Mesothelial cell of epicardium (in vitro differentiated cells): Measurements from ENCODE around the gene CNNM1. TPM values are rescaled to one million over a fixed set of nuclear protein-coding genes. Genes with fewer than 3 reads are reported as not detected.

Source experiments
- DNase-seq, 2 experiments: peaks; one replicate each; pipeline ENCODE4 v3.0.0; 2021; ENCODE audit warnings: low spot score in 2 of 2; ENCODE audit not compliant: unreplicated experiment in 2 of 2
- H3K27ac Mint-ChIP-seq: 2 replicates; pipeline ENCODE4 v1.8.0; 2021; ENCODE audit warnings: mixed read lengths
- H3K27me3 Mint-ChIP-seq: 2 replicates; pipeline ENCODE4 v1.8.0; 2021; ENCODE audit warnings: low read depth, mixed read lengths
- H3K36me3 Mint-ChIP-seq: 2 replicates; pipeline ENCODE4 v1.8.0; 2021; ENCODE audit warnings: mixed read lengths
- H3K4me1 Mint-ChIP-seq: 2 replicates; pipeline ENCODE4 v1.8.0; 2021; ENCODE audit warnings: mixed read lengths
- H3K4me3 Mint-ChIP-seq: 2 replicates; pipeline ENCODE4 v1.8.0; 2021; ENCODE audit warnings: mild to moderate bottlenecking, moderate library complexity, mixed read lengths
- H3K9me3 Mint-ChIP-seq: 2 replicates; pipeline ENCODE4 v1.8.0; 2021; ENCODE audit warnings: mixed read lengths
- total RNA-seq: library from RNA; stranded (reverse); gene quantifications from 3 replicates; pipeline ENCODE4 v1.2.1, GENCODE V29; 2021
- TF ChIP-seq, protein P1 (sequence below): fragments of 200-600 bp; sonication (generic); IDR thresholded peaks from one replicate; pipeline ENCODE4 v1.5.0; 2021; ENCODE audit warnings: antibody characterized with exemption; ENCODE audit not compliant: unreplicated experiment

CNNM1 gene
- total RNA-seq, 1 donor from 2014 or later, result 0.49 TPM

DNA sequence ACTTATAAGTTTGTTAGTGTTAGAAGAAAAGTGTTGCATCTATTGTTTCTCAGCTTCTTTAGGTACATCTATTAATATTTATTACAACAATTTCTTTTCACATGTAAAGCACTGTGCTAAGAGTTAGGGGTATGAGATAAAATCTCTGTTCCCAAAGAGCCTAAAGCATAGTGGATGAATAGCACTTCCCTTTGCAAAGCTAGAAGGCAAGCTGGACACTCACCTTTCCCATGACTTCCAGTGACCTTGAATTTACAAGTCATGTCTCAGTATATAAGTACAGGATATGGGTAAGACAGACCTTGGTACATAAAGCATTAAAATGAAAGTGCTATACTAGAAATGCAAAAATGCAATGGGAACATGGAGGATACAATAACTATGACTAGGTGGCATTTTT lies 8.7 kb downstream of the CNNM1 start:
- Mint-ChIP-seq H3K4me1 (peaks cover 9% of the 10 kb centered on the region), H3K4me3 (no peak overlapping the region), H3K9me3 (no peaks in the 10 kb centered on the region), H3K36me3 (no peaks in the 10 kb centered on the region), H3K27ac (no peak overlapping the region), H3K27me3 (peaks cover 56% of the 10 kb centered on the region)
- no peak for DNase-seq
- TF ChIP-seq, protein P1, sequence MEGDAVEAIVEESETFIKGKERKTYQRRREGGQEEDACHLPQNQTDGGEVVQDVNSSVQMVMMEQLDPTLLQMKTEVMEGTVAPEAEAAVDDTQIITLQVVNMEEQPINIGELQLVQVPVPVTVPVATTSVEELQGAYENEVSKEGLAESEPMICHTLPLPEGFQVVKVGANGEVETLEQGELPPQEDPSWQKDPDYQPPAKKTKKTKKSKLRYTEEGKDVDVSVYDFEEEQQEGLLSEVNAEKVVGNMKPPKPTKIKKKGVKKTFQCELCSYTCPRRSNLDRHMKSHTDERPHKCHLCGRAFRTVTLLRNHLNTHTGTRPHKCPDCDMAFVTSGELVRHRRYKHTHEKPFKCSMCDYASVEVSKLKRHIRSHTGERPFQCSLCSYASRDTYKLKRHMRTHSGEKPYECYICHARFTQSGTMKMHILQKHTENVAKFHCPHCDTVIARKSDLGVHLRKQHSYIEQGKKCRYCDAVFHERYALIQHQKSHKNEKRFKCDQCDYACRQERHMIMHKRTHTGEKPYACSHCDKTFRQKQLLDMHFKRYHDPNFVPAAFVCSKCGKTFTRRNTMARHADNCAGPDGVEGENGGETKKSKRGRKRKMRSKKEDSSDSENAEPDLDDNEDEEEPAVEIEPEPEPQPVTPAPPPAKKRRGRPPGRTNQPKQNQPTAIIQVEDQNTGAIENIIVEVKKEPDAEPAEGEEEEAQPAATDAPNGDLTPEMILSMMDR, result no peak

DNA sequence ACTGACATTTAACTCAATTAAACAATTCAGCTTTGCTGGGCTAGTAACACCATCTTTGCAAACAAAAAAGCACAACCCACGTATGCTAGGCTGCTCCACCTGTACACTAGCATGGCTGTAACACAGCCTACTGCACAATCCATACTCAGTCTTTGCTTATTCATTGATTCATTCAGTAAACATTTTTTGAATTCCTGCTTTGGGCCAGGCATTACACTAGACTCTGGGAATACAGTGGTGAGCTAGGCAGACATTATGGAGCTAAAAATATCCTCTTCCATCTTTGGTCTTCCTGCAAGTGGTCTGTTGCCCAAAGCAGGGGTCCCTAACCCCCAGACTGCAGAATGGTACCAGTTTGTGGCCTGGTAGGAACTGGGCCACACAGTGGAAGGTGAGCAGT lies 9.9 kb downstream of the CNNM1 start:
- TF ChIP-seq, protein P1, result no peak
- Mint-ChIP-seq H3K27ac (no peak overlapping the region), H3K27me3 (peaks cover 44% of the 10 kb centered on the region)

GRCh38 chr10:99339563-99340047 lies 10.4 kb downstream of the CNNM1 start:
- H3K9me3 Mint-ChIP-seq, result no peaks in the 10 kb centered on the region
- no peak for DNase-seq
- H3K27ac Mint-ChIP-seq, result no peak overlapping the region
- H3K36me3 Mint-ChIP-seq, result no peaks in the 10 kb centered on the region
- peaks cover 11% of the 10 kb centered on the region for H3K4me1 Mint-ChIP-seq
- H3K27me3 Mint-ChIP-seq, result peaks cover 40% of the 10 kb centered on the region
- no peak overlapping the region for H3K4me3 Mint-ChIP-seq
- TF ChIP-seq, protein P1, result no peak

More for the DNA sequence above, 9.9 kb downstream of the CNNM1 start:
- H3K9me3 Mint-ChIP-seq, result no peaks in the 10 kb centered on the region
- no peak overlapping the region for H3K4me3 Mint-ChIP-seq
- H3K4me1 Mint-ChIP-seq, result peaks cover 9% of the 10 kb centered on the region
- DNase-seq, result no peak
- no peaks in the 10 kb centered on the region for H3K36me3 Mint-ChIP-seq

GRCh38 chr10:99340650-99341049 lies 11.5 kb downstream of the CNNM1 start:
- H3K27me3 Mint-ChIP-seq, result peaks cover 30% of the 10 kb centered on the region
- DNase-seq, result no peak
- H3K27ac Mint-ChIP-seq, result no peak overlapping the region
- H3K36me3 Mint-ChIP-seq, result no peaks in the 10 kb centered on the region
- H3K4me1 Mint-ChIP-seq, result peaks cover 13% of the 10 kb centered on the region
- H3K9me3 Mint-ChIP-seq, result no peaks in the 10 kb centered on the region
- no peak overlapping the region for H3K4me3 Mint-ChIP-seq
- TF ChIP-seq, protein P1, result no peak

- Mint-ChIP-seq H3K4me1 (peaks cover 13% of the 10 kb centered on the region), H3K9me3 (no peaks in the 10 kb centered on the region), H3K4me3 (no peak overlapping the region), H3K27ac (no peak overlapping the region), H3K36me3 (no peaks in the 10 kb centered on the region), H3K27me3 (peaks cover 26% of the 10 kb centered on the region)
- no peak for DNase-seq
- TF ChIP-seq, protein P1, result no peak
These were observed 12.1 kb downstream of the CNNM1 start for GRCh38 chr10:99341248-99341647.
